ENCODE measurements around the gene OR52N2. TPM values are rescaled to one million over a fixed set of nuclear protein-coding genes. Genes with fewer than 3 reads are reported as not detected.

The OR52N2 gene
- total RNA-seq, 1 experiment from 2014 or later = not detected

- H3K4me3 ChIP-seq (replicated peaks in 1 of 2; ENCODE audit: low read depth in 1 of 2, low read length in 2 of 2) = no peak within 1 kb of the TSS
- H3K9me2 ChIP-seq (ENCODE audit: insufficient read depth) = no peaks in the 10 kb centered on the region
- DNase-seq (ENCODE audit: low read depth, low spot score) = no peak
- RAD21 ChIA-PET (ENCODE audit: low non-redundant PET in 1 of 2, low total read pairs in 2 of 2, uncharacterized antibody in 2 of 2, unreplicated experiment in 2 of 2) = no interaction called here
- no peak within 1 kb of the TSS for H3K27ac ChIP-seq (ENCODE audit: low read depth, low read length)
- TF ChIP-seq, protein P1, sequence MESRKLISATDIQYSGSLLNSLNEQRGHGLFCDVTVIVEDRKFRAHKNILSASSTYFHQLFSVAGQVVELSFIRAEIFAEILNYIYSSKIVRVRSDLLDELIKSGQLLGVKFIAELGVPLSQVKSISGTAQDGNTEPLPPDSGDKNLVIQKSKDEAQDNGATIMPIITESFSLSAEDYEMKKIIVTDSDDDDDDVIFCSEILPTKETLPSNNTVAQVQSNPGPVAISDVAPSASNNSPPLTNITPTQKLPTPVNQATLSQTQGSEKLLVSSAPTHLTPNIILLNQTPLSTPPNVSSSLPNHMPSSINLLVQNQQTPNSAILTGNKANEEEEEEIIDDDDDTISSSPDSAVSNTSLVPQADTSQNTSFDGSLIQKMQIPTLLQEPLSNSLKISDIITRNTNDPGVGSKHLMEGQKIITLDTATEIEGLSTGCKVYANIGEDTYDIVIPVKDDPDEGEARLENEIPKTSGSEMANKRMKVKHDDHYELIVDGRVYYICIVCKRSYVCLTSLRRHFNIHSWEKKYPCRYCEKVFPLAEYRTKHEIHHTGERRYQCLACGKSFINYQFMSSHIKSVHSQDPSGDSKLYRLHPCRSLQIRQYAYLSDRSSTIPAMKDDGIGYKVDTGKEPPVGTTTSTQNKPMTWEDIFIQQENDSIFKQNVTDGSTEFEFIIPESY (IDR thresholded peaks at IDR 0.05; ENCODE audit: extremely low read depth, insufficient replicate concordance, low read length) = no peak
- no peak for TF ChIP-seq TCF7L2 (IDR thresholded peaks at IDR 0.05; ENCODE audit: borderline replicate concordance, extremely low read depth, insufficient read depth, insufficient read length)
- no peak for TF ChIP-seq FOSL1 (IDR thresholded peaks at IDR 0.05; ENCODE audit: low read depth)
- TF ChIP-seq ZNF274 (IDR thresholded peaks at IDR 0.05; ENCODE audit: low read depth, low read length) = no peak
- no peak for TF ChIP-seq EZH2phosphoT487 (IDR thresholded peaks at IDR 0.05; ENCODE audit: borderline replicate concordance)
- no peak for TF ChIP-seq EZH2 (IDR thresholded peaks at IDR 0.05)
- no peak for TF ChIP-seq SIN3A (IDR thresholded peaks at IDR 0.05; ENCODE audit: low read depth)
- no peak for TF ChIP-seq REST (IDR thresholded peaks at IDR 0.05; ENCODE audit: low read depth)
- no peak for TF ChIP-seq POLR2A (IDR thresholded peaks at IDR 0.05; ENCODE audit: borderline replicate concordance, extremely low read depth, insufficient read depth, insufficient read length)
- TF ChIP-seq RAD21 (IDR thresholded peaks at IDR 0.05; ENCODE audit: low read depth) = no peak
- no peak for TF ChIP-seq CEBPB (IDR thresholded peaks at IDR 0.05; ENCODE audit: low read depth)
- TF ChIP-seq, protein P2, sequence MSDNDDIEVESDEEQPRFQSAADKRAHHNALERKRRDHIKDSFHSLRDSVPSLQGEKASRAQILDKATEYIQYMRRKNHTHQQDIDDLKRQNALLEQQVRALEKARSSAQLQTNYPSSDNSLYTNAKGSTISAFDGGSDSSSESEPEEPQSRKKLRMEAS (IDR thresholded peaks at IDR 0.05) = no peak
- no peak for TF ChIP-seq ZFX (IDR thresholded peaks at IDR 0.05)
- TF ChIP-seq, protein P3, sequence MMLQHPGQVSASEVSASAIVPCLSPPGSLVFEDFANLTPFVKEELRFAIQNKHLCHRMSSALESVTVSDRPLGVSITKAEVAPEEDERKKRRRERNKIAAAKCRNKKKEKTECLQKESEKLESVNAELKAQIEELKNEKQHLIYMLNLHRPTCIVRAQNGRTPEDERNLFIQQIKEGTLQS (IDR thresholded peaks at IDR 0.05) = no peak
- TF ChIP-seq SRF (IDR thresholded peaks at IDR 0.05; ENCODE audit: low read depth) = no peak
- no peak for TF ChIP-seq CBX3 (IDR thresholded peaks at IDR 0.05; ENCODE audit: low read depth)
- TF ChIP-seq, protein P4, sequence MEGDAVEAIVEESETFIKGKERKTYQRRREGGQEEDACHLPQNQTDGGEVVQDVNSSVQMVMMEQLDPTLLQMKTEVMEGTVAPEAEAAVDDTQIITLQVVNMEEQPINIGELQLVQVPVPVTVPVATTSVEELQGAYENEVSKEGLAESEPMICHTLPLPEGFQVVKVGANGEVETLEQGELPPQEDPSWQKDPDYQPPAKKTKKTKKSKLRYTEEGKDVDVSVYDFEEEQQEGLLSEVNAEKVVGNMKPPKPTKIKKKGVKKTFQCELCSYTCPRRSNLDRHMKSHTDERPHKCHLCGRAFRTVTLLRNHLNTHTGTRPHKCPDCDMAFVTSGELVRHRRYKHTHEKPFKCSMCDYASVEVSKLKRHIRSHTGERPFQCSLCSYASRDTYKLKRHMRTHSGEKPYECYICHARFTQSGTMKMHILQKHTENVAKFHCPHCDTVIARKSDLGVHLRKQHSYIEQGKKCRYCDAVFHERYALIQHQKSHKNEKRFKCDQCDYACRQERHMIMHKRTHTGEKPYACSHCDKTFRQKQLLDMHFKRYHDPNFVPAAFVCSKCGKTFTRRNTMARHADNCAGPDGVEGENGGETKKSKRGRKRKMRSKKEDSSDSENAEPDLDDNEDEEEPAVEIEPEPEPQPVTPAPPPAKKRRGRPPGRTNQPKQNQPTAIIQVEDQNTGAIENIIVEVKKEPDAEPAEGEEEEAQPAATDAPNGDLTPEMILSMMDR (IDR thresholded peaks at IDR 0.05 in 2 of 3, conservative IDR thresholded peaks at IDR 0.05 in 1 of 3; ENCODE audit: borderline replicate concordance in 1 of 3, insufficient read depth in 1 of 3, low read depth in 2 of 3, low read length in 2 of 3) = no peak
- no peak for TF ChIP-seq EGR1 (IDR thresholded peaks at IDR 0.05; ENCODE audit: low read depth)
- no peak for TF ChIP-seq SP1 (IDR thresholded peaks at IDR 0.05; ENCODE audit: low read depth)
- TF ChIP-seq ELF1 (IDR thresholded peaks at IDR 0.05; ENCODE audit: borderline replicate concordance, low read depth) = no peak
- peaks cover 29% of the 10 kb centered on the region for H3K27me3 ChIP-seq (ENCODE audit: insufficient read depth, low read length)
- ATAC-seq = no peak
- no peaks in the 10 kb centered on the region for H3K9me3 ChIP-seq (ENCODE audit: control insufficient read depth in 1 of 2, insufficient read depth in 1 of 2, low read depth in 1 of 2, low read length in 2 of 2)
- no peak within 1 kb of the TSS for H3K9ac ChIP-seq (ENCODE audit: low read length)
- H3K4me2 ChIP-seq (ENCODE audit: low read length) = no peak within 1 kb of the TSS
- H3K79me2 ChIP-seq (ENCODE audit: insufficient read depth, low read length) = no peaks in the 10 kb centered on the region
- POLR2A ChIA-PET = no interaction called here
- intact Hi-C loops (cut with micrococcal nuclease) = loop anchor here (2.0 kb wide), 1 partner anchor 34 kb away; no protein-coding TSS in a partner anchor
- H3K36me3 ChIP-seq (ENCODE audit: control insufficient read depth in 1 of 2, insufficient read depth in 2 of 2, low read length in 2 of 2) = no peaks in the 10 kb centered on the region
- CTCF ChIA-PET = no interaction called here
- no peaks in the 10 kb centered on the region for H3K4me1 ChIP-seq (ENCODE audit: control insufficient read depth in 1 of 2, insufficient read depth in 2 of 2, low read length in 2 of 2)
- no TSS peak for BruUV-seq (replicated peaks)
- no peak within 1 kb of the TSS for H2AFZ ChIP-seq (ENCODE audit: low read depth, low read length, poor library complexity, severe bottlenecking)
- H4K20me1 ChIP-seq (ENCODE audit: insufficient read depth) = no peaks in the 10 kb centered on the region
These were observed 17.6 kb upstream of the OR52N2 start, which contains the start of gene OR52N1 for GRCh38 chr11:5791165-5791564. TSS of gene OR52N1 (minus strand) at chr11:5791265. CDS start at chr11:5788816, 2,449 bp downstream.
